WTC11 (cell line): ENCODE data around the gene VTI1B.

Experiments
- CREB1 ChIP-seq: sonication (generic); formaldehyde crosslinking; IDR thresholded peaks from 2 replicates; pipeline ENCODE4 v1.8.0; 2023; ENCODE audit warnings: mild to moderate bottlenecking, missing genetic modification reagents
- CREM ChIP-seq: sonication (generic); formaldehyde crosslinking; IDR thresholded peaks from 2 replicates; pipeline ENCODE4 v1.8.1; 2022; ENCODE audit warnings: mild to moderate bottlenecking, missing genetic modification reagents, moderate library complexity
- ESRRA ChIP-seq: sonication (generic); formaldehyde crosslinking; IDR thresholded peaks from 2 replicates; pipeline ENCODE4 v1.8.1; 2022; ENCODE audit warnings: mild to moderate bottlenecking, missing genetic modification reagents, borderline replicate concordance
- ETV6 ChIP-seq: sonication (generic); formaldehyde crosslinking; IDR thresholded peaks from 2 replicates; pipeline ENCODE4 v1.8.1; 2022; ENCODE audit warnings: mild to moderate bottlenecking, missing genetic modification reagents
- IRF2 ChIP-seq: sonication (generic); formaldehyde crosslinking; IDR thresholded peaks from 2 replicates; pipeline ENCODE4 v1.8.0; 2022; ENCODE audit warnings: low read depth, missing genetic modification reagents, borderline replicate concordance
- JUN ChIP-seq: sonication (generic); formaldehyde crosslinking; IDR thresholded peaks from 2 replicates; pipeline ENCODE4 v1.8.0; 2023; ENCODE audit warnings: mild to moderate bottlenecking, missing genetic modification reagents
- TCF7 ChIP-seq: sonication (generic); formaldehyde crosslinking; IDR thresholded peaks from 2 replicates; pipeline ENCODE4 v1.8.0; 2022; ENCODE audit warnings: mild to moderate bottlenecking, low read depth, missing genetic modification reagents, moderate library complexity
- TEAD4 ChIP-seq: sonication (generic); formaldehyde crosslinking; IDR thresholded peaks from 2 replicates; pipeline ENCODE4 v1.8.0; 2022; ENCODE audit warnings: mild to moderate bottlenecking, missing genetic modification reagents
- ZNF138 ChIP-seq: sonication (generic); formaldehyde crosslinking; conservative IDR thresholded peaks from 2 replicates; pipeline ENCODE4 v1.8.1; 2022; ENCODE audit warnings: mild to moderate bottlenecking, moderate library complexity, missing genetic modification reagents
- TF ChIP-seq, protein P1 (sequence below): fragments of 200-600 bp; IDR thresholded peaks from 2 replicates; pipeline ENCODE4 v1.8.0; 2022; ENCODE audit warnings: antibody characterized with exemption
- TF ChIP-seq, protein P2 (sequence below): sonication (generic); formaldehyde crosslinking; IDR thresholded peaks from 2 replicates; pipeline ENCODE4 v1.8.1; 2022; ENCODE audit warnings: low read depth, missing genetic modification reagents, borderline replicate concordance
- TF ChIP-seq, protein P3 (sequence below): sonication (generic); formaldehyde crosslinking; IDR thresholded peaks from 2 replicates; pipeline ENCODE4 v1.8.1; 2022; ENCODE audit warnings: missing genetic modification reagents, borderline replicate concordance
- TF ChIP-seq, protein P4 (sequence below): sonication (generic); formaldehyde crosslinking; IDR thresholded peaks from 2 replicates; pipeline ENCODE4 v1.8.1; 2023; ENCODE audit warnings: mild to moderate bottlenecking, missing genetic modification reagents, moderate library complexity
- TF ChIP-seq, protein P5 (sequence below): sonication (generic); formaldehyde crosslinking; IDR thresholded peaks from 2 replicates; pipeline ENCODE4 v1.8.1; 2023; ENCODE audit warnings: mild to moderate bottlenecking, moderate library complexity, missing genetic modification reagents

DNA sequence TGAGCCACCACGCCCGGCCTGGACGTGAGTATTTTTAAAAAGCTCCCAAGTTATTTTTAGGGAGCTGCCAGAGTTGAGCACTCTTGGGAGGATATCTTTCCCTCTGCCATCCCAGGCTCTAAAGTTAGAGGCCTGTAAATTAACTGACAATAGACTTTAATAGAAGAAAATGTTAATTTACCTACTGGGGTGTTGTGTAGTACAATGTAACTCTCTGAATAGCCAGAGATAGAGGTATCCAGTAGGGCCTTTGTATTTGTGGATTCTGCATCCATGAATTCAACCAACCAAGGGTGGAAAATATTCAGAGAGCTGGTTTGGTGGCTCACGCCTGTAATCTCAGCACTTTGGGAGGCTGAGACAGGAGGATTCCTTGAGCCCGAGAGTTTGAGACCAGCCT, 66.8 kb downstream of the VTI1B start:
- TF ChIP-seq, protein P1, sequence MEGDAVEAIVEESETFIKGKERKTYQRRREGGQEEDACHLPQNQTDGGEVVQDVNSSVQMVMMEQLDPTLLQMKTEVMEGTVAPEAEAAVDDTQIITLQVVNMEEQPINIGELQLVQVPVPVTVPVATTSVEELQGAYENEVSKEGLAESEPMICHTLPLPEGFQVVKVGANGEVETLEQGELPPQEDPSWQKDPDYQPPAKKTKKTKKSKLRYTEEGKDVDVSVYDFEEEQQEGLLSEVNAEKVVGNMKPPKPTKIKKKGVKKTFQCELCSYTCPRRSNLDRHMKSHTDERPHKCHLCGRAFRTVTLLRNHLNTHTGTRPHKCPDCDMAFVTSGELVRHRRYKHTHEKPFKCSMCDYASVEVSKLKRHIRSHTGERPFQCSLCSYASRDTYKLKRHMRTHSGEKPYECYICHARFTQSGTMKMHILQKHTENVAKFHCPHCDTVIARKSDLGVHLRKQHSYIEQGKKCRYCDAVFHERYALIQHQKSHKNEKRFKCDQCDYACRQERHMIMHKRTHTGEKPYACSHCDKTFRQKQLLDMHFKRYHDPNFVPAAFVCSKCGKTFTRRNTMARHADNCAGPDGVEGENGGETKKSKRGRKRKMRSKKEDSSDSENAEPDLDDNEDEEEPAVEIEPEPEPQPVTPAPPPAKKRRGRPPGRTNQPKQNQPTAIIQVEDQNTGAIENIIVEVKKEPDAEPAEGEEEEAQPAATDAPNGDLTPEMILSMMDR = no peak
- TF ChIP-seq, protein P2, sequence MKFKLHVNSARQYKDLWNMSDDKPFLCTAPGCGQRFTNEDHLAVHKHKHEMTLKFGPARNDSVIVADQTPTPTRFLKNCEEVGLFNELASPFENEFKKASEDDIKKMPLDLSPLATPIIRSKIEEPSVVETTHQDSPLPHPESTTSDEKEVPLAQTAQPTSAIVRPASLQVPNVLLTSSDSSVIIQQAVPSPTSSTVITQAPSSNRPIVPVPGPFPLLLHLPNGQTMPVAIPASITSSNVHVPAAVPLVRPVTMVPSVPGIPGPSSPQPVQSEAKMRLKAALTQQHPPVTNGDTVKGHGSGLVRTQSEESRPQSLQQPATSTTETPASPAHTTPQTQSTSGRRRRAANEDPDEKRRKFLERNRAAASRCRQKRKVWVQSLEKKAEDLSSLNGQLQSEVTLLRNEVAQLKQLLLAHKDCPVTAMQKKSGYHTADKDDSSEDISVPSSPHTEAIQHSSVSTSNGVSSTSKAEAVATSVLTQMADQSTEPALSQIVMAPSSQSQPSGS (CRISPR knock-in tag) = no peak
- TF ChIP-seq TCF7 (no peak), ETV6 (CRISPR knock-in tag) (no peak), ZNF138 (no peak), CREB1 (CRISPR knock-in tag) (no peak), JUN (no peak), CREM (CRISPR knock-in tag) (no peak), TEAD4 (CRISPR knock-in tag) (no peak), IRF2 (CRISPR knock-in tag) (no peak), ESRRA (no peak)
- TF ChIP-seq, protein P3, sequence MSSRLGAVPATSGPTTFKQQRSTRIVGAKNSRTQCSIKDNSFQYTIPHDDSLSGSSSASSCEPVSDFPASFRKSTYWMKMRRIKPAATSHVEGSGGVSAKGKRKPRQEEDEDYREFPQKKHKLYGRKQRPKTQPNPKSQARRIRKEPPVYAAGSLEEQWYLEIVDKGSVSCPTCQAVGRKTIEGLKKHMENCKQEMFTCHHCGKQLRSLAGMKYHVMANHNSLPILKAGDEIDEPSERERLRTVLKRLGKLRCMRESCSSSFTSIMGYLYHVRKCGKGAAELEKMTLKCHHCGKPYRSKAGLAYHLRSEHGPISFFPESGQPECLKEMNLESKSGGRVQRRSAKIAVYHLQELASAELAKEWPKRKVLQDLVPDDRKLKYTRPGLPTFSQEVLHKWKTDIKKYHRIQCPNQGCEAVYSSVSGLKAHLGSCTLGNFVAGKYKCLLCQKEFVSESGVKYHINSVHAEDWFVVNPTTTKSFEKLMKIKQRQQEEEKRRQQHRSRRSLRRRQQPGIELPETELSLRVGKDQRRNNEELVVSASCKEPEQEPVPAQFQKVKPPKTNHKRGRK (CRISPR knock-in tag) = no peak
- TF ChIP-seq, protein P4, sequence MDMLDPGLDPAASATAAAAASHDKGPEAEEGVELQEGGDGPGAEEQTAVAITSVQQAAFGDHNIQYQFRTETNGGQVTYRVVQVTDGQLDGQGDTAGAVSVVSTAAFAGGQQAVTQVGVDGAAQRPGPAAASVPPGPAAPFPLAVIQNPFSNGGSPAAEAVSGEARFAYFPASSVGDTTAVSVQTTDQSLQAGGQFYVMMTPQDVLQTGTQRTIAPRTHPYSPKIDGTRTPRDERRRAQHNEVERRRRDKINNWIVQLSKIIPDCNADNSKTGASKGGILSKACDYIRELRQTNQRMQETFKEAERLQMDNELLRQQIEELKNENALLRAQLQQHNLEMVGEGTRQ (CRISPR knock-in tag) = no peak
- TF ChIP-seq, protein P5, sequence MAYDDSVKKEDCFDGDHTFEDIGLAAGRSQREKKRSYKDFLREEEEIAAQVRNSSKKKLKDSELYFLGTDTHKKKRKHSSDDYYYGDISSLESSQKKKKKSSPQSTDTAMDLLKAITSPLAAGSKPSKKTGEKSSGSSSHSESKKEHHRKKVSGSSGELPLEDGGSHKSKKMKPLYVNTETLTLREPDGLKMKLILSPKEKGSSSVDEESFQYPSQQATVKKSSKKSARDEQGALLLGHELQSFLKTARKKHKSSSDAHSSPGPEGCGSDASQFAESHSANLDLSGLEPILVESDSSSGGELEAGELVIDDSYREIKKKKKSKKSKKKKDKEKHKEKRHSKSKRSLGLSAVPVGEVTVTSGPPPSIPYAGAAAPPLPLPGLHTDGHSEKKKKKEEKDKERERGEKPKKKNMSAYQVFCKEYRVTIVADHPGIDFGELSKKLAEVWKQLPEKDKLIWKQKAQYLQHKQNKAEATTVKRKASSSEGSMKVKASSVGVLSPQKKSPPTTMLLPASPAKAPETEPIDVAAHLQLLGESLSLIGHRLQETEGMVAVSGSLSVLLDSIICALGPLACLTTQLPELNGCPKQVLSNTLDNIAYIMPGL (CRISPR knock-in tag) = no peak
